SK-N-SH (cell line): ENCODE data around the gene HABP4. TPM values are rescaled to one million over a fixed set of nuclear protein-coding genes. Genes with fewer than 3 reads are reported as not detected.
"Not testable (repeated sequence)": the region's sequence is repeated elsewhere in the genome, so short reads cannot be mapped to it uniquely, and the experiment has no call there.

Source experiments
- CTCF ChIA-PET: fragments of 300-600, 350-600 bp; formaldehyde crosslinking; extraction: SDS; loops from one replicate; lab custom pipeline; 2021; lab: Yijun Ruan, JAX
- POLR2A ChIA-PET: fragments of 350-600 bp; sonication (Branson Sonifier 250); formaldehyde crosslinking; extraction: SDS; loops from one replicate; lab custom pipeline; 2020; ENCODE audit warnings: antibody characterized with exemption, inconsistent platforms; lab: Yijun Ruan, JAX
- DNase-seq: peaks from one replicate; pipeline ENCODE4 v3.0.0; 2012
- H2AFZ ChIP-seq: fragments of 200-600 bp; sonication (generic); 2 replicates; pipeline ENCODE4 v1.8.1; 2016; ENCODE audit warnings: antibody characterized with exemption, mild to moderate bottlenecking, low read depth
- H3F3A ChIP-seq: fragments of 200-600 bp; sonication (generic); replicated peaks from 2 replicates; pipeline ENCODE3; 2016; ENCODE audit warnings: antibody characterized with exemption, mild to moderate bottlenecking; ENCODE audit not compliant: insufficient read depth
- H3K27ac ChIP-seq, 2 experiments: fragments of 200-500 bp in 1 of 2; fragments of 200-600 bp in 1 of 2; sonication (Bioruptor generic) in 1 of 2; sonication (generic), shearing (Covaris generic) in 1 of 2; 2 replicates each; pipeline versions ENCODE4 v1.5.1 to v1.6.1; 2014 to 2016; ENCODE audit warnings: low read depth in 2 of 2, inconsistent platforms in 1 of 2, low read length in 1 of 2, mild to moderate bottlenecking in 1 of 2, mixed read lengths in 1 of 2
- H3K27me3 ChIP-seq: fragments of 200-600 bp; sonication (generic), shearing (Covaris generic); 2 replicates; pipeline ENCODE4 v1.6.1; 2016; ENCODE audit warnings: mixed run types; ENCODE audit not compliant: insufficient read depth
- H3K36me3 ChIP-seq, 2 experiments: fragments of 200-500 bp in 1 of 2; fragments of 200-600 bp in 1 of 2; sonication (Bioruptor generic) in 1 of 2; sonication (generic) in 1 of 2; replicated peaks in 1 of 2; 2 replicates each; pipeline versions ENCODE3 to v1.5.1; 2014 to 2016; ENCODE audit warnings: low read length in 1 of 2, mild to moderate bottlenecking in 1 of 2; ENCODE audit not compliant: insufficient read depth in 2 of 2, control insufficient read depth in 1 of 2
- H3K4me1 ChIP-seq, 2 experiments: fragments of 200-500 bp in 1 of 2; fragments of 200-600 bp in 1 of 2; sonication (Bioruptor generic) in 1 of 2; sonication (generic), shearing (Covaris generic) in 1 of 2; 2 replicates each; pipeline versions ENCODE4 v1.5.1 to v1.6.1; 2014 to 2016; ENCODE audit warnings: low read depth in 1 of 2, low read length in 1 of 2, mixed run types in 1 of 2; ENCODE audit not compliant: insufficient read depth in 2 of 2, control insufficient read depth in 1 of 2
- H3K4me2 ChIP-seq: fragments of 200-600 bp; sonication (generic), shearing (Covaris generic); 2 replicates; pipeline ENCODE4 v1.6.1; 2017; ENCODE audit warnings: mixed run types
- H3K4me3 ChIP-seq, 2 experiments: fragments of 200-500 bp in 1 of 2; fragments of 200-600 bp in 1 of 2; sonication (Bioruptor generic) in 1 of 2; sonication (generic), shearing (Covaris generic) in 1 of 2; 2 replicates each; pipeline versions ENCODE4 v1.5.1 to v1.8.1; 2014 to 2016; ENCODE audit warnings: low read depth in 2 of 2, inconsistent platforms in 1 of 2, low read length in 1 of 2, mild to moderate bottlenecking in 1 of 2, mixed read lengths in 1 of 2, moderate library complexity in 1 of 2
- H3K79me2 ChIP-seq: fragments of 200-600 bp; sonication (generic); 2 replicates; pipeline ENCODE4 v1.8.1; 2017; ENCODE audit warnings: mild to moderate bottlenecking; ENCODE audit not compliant: insufficient read depth
- H3K9ac ChIP-seq: fragments of 200-600 bp; sonication (generic); 2 replicates; pipeline ENCODE4 v1.6.1; 2017; ENCODE audit warnings: mixed run types
- H3K9me2 ChIP-seq: fragments of 200-600 bp; sonication (generic); 2 replicates; pipeline ENCODE4 v1.6.1; 2017; ENCODE audit warnings: mixed run types
- H3K9me3 ChIP-seq: fragments of 200-600 bp; sonication (generic); 2 replicates; pipeline ENCODE4 v1.6.1; 2017; ENCODE audit warnings: mixed run types, mild to moderate bottlenecking, moderate library complexity
- H4K20me1 ChIP-seq: fragments of 200-600 bp; sonication (generic); 2 replicates; pipeline ENCODE4 v1.6.1; 2017; ENCODE audit warnings: mild to moderate bottlenecking, mixed run types; ENCODE audit not compliant: insufficient read depth
- CTCF ChIP-seq: fragments of 200-600 bp; sonication (generic); IDR thresholded peaks from 2 replicates; pipeline ENCODE4 v1.6.1; 2017; ENCODE audit warnings: antibody characterized with exemption, mild to moderate bottlenecking, moderate library complexity
- EZH2phosphoT487 ChIP-seq: fragments of 200-600 bp; sonication (generic); IDR thresholded peaks from 2 replicates; pipeline ENCODE4 v1.6.1; 2017; ENCODE audit warnings: low read depth, mixed run types, mild to moderate bottlenecking, antibody characterized with exemption, moderate library complexity, borderline replicate concordance
- JUND ChIP-seq: IDR thresholded peaks from 2 replicates; pipeline ENCODE4 v1.4.0; 2012
- MEF2A ChIP-seq: IDR thresholded peaks from 2 replicates; pipeline ENCODE4 v1.4.0; 2012; ENCODE audit warnings: low read depth, borderline replicate concordance
- POLR2AphosphoS5 ChIP-seq: IDR thresholded peaks from 2 replicates; pipeline ENCODE4 v1.6.1; 2012; ENCODE audit warnings: low read depth, low read length
- RAD21 ChIP-seq: IDR thresholded peaks from 2 replicates; pipeline ENCODE4 v1.6.1; 2012; ENCODE audit warnings: mild to moderate bottlenecking, low read length
- REST ChIP-seq: IDR thresholded peaks from 2 replicates; pipeline ENCODE4 v1.6.1; 2012; ENCODE audit warnings: mild to moderate bottlenecking, low read depth, low read length, moderate library complexity
- SIN3A ChIP-seq: IDR thresholded peaks from 2 replicates; pipeline ENCODE4 v1.6.1; 2012; ENCODE audit warnings: low read depth, mild to moderate bottlenecking, low read length, moderate library complexity, borderline replicate concordance
- TAF1 ChIP-seq: IDR thresholded peaks from 2 replicates; pipeline ENCODE4 v1.6.1; 2012; ENCODE audit warnings: low read depth, mild to moderate bottlenecking, low read length, moderate library complexity, borderline replicate concordance
- USF2 ChIP-seq: fragments of 150-350 bp; IDR thresholded peaks from 2 replicates; pipeline ENCODE4 v1.6.1; 2017; ENCODE audit warnings: antibody characterized with exemption, low read length, low read depth, borderline replicate concordance
- WGBS: methylation state at CpG from one replicate; pipeline ENCODE4 v1.1.6; 2017; ENCODE audit warnings: low lambda C conversion rate; 5-methylcytosine and 5-hydroxymethylcytosine counted together
- polyA plus RNA-seq, 3 experiments: library from polyadenylated mRNA; depleted of rRNA; stranded (reverse); fragments of >200 nt; gene quantifications; 2 replicates each; pipeline ENCODE4 v1.2.3, GENCODE V29; 2012

HABP4 gene
- polyA plus RNA-seq, 1 of the 3 experiments (the other 2 are of a cell fraction), result 19.0 TPM

GRCh38 chr9:96502539-96503373, 52.8 kb downstream of the HABP4 start:
- H3K79me2 ChIP-seq, result no peaks in the 10 kb centered on the region
- H3K36me3 ChIP-seq, result peaks cover 0 to 4% of the 10 kb centered on the region in 2 experiments
- TF ChIP-seq RAD21 (no peak), MEF2A (no peak), TAF1 (no peak), JUND (no peak), REST (no peak), EZH2phosphoT487 (no peak), SIN3A (no peak), CTCF (no peak), USF2 (no peak), POLR2AphosphoS5 (no peak)
- no peak for DNase-seq
- POLR2A ChIA-PET, result no interaction called here
- no peak overlapping the region for H2AFZ ChIP-seq
- no peak overlapping the region for H3K4me2 ChIP-seq
- H3K27me3 ChIP-seq, result no peaks in the 10 kb centered on the region
- 94% methylated on average over 6 of the region's 6 CpGs for WGBS
- H3K4me1 ChIP-seq, result no peaks in the 10 kb centered on the region
- H3K27ac ChIP-seq, result peak overlapping the region; percentile 9 to 13; a peak in 3 of 4 replicates
- peaks cover 5% of the 10 kb centered on the region for H3F3A ChIP-seq
- H3K9me2 ChIP-seq, result no peaks in the 10 kb centered on the region
- H3K4me3 ChIP-seq, result no peak overlapping the region
- CTCF ChIA-PET, result no interaction called here
- H3K9me3 ChIP-seq, result no peaks in the 10 kb centered on the region
- H3K9ac ChIP-seq, result no peak overlapping the region
- no peaks in the 10 kb centered on the region for H4K20me1 ChIP-seq

DNA sequence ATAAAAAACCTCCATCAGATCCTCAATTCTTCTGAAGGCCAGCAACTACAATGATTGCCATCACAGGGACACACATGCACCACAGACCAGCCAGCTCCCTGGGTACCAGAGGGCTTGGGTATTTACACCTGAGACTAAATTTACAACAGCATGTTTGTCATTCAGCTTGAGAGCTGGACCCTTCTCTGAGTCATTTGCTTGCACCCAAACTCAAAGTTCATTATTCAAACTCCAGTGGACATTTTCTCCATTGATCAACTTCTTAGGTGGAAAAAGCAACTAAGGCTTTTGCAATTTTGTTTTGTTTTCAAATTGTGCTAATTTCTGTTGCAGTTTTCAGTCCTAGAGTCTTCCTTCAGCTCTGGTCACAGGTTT, 53.4 kb downstream of the HABP4 start:
- DNase-seq, H3K79me2 ChIP-seq: not testable (repeated sequence)

More for the DNA sequence above, 53.4 kb downstream of the HABP4 start:
- H3K36me3 ChIP-seq, POLR2A ChIA-PET, H3K9ac ChIP-seq, H3F3A ChIP-seq, H3K4me2 ChIP-seq, H4K20me1 ChIP-seq, H3K27me3 ChIP-seq, H3K4me3 ChIP-seq, H2AFZ ChIP-seq, CTCF ChIA-PET, H3K9me3 ChIP-seq, H3K9me2 ChIP-seq, H3K4me1 ChIP-seq: not testable (repeated sequence)
- peak overlapping the region in 1 of 2 experiments; percentile 13; a peak in 1 of 4 replicates for H3K27ac ChIP-seq
